Measurements from ENCODE around the gene ELL2. TPM values are rescaled to one million over a fixed set of nuclear protein-coding genes. Genes with fewer than 3 reads are reported as not detected.

The ELL2 gene
- total RNA-seq, 2 donors from 2014 or later: 26.9 to 38.2 TPM

DNA sequence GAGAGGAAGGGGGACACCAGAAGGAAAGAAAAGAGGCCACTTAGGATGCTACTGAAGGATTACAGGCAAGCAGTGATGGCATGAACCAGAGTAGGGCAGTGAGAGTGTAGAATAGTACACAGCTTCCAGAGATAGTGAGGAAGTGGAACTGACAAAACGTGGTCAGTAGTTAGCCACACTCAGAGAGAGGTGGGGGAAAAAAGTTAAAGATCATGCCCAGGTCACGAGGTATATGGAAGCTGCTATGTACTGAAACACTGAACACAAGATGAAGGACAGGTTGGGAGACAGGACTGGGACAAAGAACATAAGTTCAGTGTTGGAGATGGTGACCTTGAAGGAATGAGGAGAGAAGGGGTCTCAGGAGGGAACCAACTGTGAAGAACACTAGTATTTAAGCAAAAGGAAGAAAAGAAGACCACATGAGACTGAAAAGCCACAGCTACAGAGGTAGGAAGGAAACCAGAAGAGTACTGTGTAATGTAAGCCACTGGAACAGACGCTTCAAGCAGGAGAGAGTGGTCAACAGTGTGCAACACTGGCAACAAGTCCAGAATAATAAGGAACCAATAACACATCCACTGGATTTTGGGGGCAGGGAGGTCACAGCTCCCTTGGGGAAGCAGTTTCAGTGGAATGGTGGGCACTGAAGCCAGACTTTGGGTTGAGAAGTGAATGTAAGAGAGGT lies 45.5 kb downstream of the ELL2 start:
- intact Hi-C loops (cut with DNase I): no loop called here
- H3K27me3 ChIP-seq: no peaks in the 10 kb centered on the region
- H3K27ac ChIP-seq: no peak overlapping the region
- no peak for DNase-seq
- H3K4me1 ChIP-seq: no peaks in the 10 kb centered on the region
- H3K9me3 ChIP-seq: no peaks in the 10 kb centered on the region
- H3K36me3 ChIP-seq: no peaks in the 10 kb centered on the region
- TF ChIP-seq, protein P1, sequence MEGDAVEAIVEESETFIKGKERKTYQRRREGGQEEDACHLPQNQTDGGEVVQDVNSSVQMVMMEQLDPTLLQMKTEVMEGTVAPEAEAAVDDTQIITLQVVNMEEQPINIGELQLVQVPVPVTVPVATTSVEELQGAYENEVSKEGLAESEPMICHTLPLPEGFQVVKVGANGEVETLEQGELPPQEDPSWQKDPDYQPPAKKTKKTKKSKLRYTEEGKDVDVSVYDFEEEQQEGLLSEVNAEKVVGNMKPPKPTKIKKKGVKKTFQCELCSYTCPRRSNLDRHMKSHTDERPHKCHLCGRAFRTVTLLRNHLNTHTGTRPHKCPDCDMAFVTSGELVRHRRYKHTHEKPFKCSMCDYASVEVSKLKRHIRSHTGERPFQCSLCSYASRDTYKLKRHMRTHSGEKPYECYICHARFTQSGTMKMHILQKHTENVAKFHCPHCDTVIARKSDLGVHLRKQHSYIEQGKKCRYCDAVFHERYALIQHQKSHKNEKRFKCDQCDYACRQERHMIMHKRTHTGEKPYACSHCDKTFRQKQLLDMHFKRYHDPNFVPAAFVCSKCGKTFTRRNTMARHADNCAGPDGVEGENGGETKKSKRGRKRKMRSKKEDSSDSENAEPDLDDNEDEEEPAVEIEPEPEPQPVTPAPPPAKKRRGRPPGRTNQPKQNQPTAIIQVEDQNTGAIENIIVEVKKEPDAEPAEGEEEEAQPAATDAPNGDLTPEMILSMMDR (IDR thresholded peaks at IDR 0.05): no peak
- no peak overlapping the region for H3K9ac ChIP-seq (ENCODE audit: low read depth in 2 of 2, low read length in 2 of 2)
- no peak overlapping the region for H3K4me3 ChIP-seq

DNA sequence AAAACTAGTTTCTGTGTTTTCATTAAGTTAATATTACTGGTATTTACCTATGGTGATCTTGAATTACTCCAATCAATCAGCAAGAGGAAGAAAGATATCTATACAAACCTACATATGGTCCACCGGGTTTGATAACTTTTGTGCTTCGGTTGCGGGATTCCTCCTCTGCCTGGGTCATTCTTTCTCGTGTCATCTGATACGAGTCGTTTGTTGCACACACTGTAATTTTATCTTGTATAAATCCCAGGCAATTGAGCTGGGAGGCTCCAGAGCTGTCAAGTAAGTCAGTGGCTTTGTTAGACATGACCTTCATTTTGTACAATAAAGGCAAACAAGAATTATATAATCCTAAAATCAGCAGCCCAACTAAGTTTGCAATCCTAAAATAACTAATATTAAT lies 48.0 kb downstream of the ELL2 start:
- H3K36me3 ChIP-seq: no peaks in the 10 kb centered on the region
- intact Hi-C loops (cut with DNase I): no loop called here
- no peaks in the 10 kb centered on the region for H3K27me3 ChIP-seq
- no peaks in the 10 kb centered on the region for H3K9me3 ChIP-seq
- TF ChIP-seq, protein P1 (IDR thresholded peaks at IDR 0.05): no peak
- no peak overlapping the region for H3K9ac ChIP-seq (ENCODE audit: low read depth in 2 of 2, low read length in 2 of 2)
- no peak overlapping the region for H3K4me3 ChIP-seq
- no peak overlapping the region for H3K27ac ChIP-seq
- no peaks in the 10 kb centered on the region for H3K4me1 ChIP-seq
- no peak for DNase-seq

DNA sequence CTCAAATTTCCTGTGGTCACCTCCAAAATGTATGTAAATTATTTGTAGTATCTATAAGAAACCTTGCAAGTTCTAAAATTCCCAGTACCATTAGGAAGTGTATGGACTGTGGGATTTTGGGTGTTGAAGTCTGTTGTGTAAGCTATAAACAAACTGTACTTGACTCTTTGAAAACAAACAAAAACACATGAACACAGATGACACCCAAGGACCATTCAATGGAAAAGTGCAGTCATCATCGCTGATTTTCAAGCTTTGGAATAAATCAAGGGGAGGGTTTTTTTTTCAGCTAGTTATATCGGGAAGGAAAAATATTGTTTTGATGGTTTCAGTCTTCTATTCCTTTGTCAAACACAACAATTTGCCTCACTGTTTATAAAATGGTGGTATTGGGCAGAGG lies 49.6 kb downstream of the ELL2 start:
- H3K9ac ChIP-seq (ENCODE audit: low read depth in 2 of 2, low read length in 2 of 2): no peak overlapping the region
- no peaks in the 10 kb centered on the region for H3K9me3 ChIP-seq
- no peaks in the 10 kb centered on the region for H3K4me1 ChIP-seq
- no peaks in the 10 kb centered on the region for H3K36me3 ChIP-seq
- H3K27me3 ChIP-seq: no peaks in the 10 kb centered on the region
- intact Hi-C loops (cut with DNase I): no loop called here
- DNase-seq: no peak
- H3K4me3 ChIP-seq: no peak overlapping the region
- H3K27ac ChIP-seq: no peak overlapping the region
- TF ChIP-seq, protein P1 (IDR thresholded peaks at IDR 0.05): no peak

DNA sequence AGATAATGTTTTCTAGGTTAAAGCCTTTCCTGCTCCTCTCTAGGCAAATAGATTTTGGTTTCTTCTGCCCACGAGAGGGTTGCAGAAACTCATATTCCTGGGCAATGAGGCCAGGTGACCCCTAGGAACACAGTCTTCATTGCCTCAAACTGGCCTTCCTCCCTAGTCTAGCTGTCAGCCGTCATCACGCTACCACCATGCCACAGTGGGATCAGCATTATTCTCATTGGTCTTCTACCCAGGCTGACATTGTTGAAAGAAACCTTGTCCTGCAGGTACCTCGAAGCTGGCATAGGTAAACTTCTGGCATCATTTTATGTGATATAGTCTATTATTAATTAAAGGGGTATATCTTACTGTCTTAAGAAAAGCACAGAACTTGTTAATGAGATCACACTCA lies 51.1 kb downstream of the ELL2 start:
- Histone ChIP-seq H3K27me3 (no peaks in the 10 kb centered on the region), H3K4me1 (no peaks in the 10 kb centered on the region), H3K36me3 (no peaks in the 10 kb centered on the region), H3K27ac (no peak overlapping the region), H3K9me3 (no peaks in the 10 kb centered on the region), H3K4me3 (no peak overlapping the region), H3K9ac (ENCODE audit: low read depth in 2 of 2, low read length in 2 of 2) (no peak overlapping the region)
- intact Hi-C loops (cut with DNase I): no loop called here
- no peak for DNase-seq
- TF ChIP-seq, protein P1 (IDR thresholded peaks at IDR 0.05): no peak

DNA sequence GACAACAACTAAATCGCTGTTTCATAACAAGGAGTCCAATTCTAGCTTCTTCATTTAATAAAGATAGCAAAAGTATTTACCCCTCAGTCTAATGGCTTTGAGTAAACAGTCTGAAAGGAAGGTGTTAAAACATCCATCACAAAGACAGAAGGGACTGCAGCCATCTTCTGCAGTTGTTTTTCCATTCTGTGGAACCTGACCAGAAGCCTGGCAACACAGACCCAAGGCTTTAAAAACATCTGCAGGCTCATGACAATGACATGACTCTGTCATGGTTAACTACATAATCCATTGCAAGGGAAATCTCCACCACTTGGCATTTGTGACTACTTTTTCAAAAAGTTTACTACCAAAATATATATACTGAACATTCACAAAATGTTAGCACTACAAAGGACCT lies 51.9 kb downstream of the ELL2 start:
- no peaks in the 10 kb centered on the region for H3K27me3 ChIP-seq
- intact Hi-C loops (cut with DNase I): no loop called here
- no peak overlapping the region for H3K4me3 ChIP-seq
- DNase-seq: no peak
- no peaks in the 10 kb centered on the region for H3K9me3 ChIP-seq
- no peak overlapping the region for H3K9ac ChIP-seq (ENCODE audit: low read depth in 2 of 2, low read length in 2 of 2)
- TF ChIP-seq, protein P1 (IDR thresholded peaks at IDR 0.05): no peak
- H3K4me1 ChIP-seq: no peaks in the 10 kb centered on the region
- no peaks in the 10 kb centered on the region for H3K36me3 ChIP-seq
- H3K27ac ChIP-seq: no peak overlapping the region
